LNCAP (cell line): ENCODE results near the gene EPB41L4B.

ENCODE experiments used
- TF ChIP-seq, protein P1 (sequence below): fragments of 450-650 bp; IDR thresholded peaks from 2 replicates; pipeline ENCODE4 v1.5.1; 2017; ENCODE audit warnings: mild to moderate bottlenecking

Gene EPB41L4B

DNA sequence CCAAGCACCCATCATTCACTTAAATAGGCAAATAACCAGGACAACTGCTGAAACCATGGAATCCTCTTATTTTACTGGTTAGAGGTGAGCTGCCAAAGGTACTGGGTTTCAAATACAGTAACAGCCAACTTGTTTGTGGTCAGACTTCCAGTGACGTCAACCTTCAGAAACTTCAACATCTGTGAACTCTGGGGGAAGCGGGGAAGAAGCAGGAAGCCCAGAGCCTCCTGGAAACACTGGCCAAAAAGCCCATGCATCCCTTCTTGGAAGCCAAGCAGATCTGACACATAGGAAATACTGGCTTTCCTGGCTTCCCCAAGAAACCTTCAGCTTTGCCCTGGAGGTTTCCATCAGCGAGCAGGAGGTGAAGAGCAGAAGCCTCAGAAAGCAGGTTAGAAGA is 148.9 kb downstream of the EPB41L4B start:
- TF ChIP-seq, protein P1, sequence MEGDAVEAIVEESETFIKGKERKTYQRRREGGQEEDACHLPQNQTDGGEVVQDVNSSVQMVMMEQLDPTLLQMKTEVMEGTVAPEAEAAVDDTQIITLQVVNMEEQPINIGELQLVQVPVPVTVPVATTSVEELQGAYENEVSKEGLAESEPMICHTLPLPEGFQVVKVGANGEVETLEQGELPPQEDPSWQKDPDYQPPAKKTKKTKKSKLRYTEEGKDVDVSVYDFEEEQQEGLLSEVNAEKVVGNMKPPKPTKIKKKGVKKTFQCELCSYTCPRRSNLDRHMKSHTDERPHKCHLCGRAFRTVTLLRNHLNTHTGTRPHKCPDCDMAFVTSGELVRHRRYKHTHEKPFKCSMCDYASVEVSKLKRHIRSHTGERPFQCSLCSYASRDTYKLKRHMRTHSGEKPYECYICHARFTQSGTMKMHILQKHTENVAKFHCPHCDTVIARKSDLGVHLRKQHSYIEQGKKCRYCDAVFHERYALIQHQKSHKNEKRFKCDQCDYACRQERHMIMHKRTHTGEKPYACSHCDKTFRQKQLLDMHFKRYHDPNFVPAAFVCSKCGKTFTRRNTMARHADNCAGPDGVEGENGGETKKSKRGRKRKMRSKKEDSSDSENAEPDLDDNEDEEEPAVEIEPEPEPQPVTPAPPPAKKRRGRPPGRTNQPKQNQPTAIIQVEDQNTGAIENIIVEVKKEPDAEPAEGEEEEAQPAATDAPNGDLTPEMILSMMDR, result no peak

DNA sequence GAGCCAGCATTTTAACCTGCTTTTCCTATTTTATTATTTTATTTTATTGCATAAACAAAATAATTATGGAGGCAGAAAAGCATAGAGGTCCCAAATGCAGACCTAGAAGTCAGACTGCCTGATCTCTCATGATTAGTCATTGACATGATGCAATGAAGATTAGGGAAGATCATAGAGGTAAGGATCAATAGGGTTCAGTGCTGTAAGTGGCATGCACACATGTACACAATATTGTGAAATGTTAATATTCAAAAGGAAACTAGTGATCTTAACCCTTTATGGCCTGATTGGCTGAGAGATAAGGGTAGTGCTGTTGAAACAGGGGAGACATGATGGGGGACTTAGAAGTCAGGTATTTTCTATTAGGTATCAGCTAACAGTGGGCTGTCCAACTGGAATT is 152.7 kb downstream of the EPB41L4B start:
- TF ChIP-seq, protein P1, result no peak

DNA sequence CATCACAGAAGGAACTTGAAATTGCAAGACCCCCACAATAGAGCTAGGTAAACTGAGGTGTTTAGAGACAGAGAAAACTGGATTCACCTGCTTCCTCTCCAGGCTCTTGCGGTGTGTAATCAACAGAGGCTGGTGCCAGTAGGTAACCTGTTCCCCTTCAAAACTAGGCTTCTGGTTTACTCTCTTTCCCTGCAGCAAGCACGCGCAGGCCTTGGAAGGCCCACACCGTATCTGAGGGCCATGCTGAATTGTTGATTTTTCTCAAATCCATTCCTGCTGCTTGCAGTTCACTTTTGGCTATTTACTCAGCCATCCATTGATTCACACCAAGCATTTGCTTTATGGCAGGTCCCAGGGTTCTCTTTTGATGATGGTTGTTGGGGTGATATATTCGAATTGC is 153.1 kb downstream of the EPB41L4B start:
- TF ChIP-seq, protein P1, result no peak

DNA sequence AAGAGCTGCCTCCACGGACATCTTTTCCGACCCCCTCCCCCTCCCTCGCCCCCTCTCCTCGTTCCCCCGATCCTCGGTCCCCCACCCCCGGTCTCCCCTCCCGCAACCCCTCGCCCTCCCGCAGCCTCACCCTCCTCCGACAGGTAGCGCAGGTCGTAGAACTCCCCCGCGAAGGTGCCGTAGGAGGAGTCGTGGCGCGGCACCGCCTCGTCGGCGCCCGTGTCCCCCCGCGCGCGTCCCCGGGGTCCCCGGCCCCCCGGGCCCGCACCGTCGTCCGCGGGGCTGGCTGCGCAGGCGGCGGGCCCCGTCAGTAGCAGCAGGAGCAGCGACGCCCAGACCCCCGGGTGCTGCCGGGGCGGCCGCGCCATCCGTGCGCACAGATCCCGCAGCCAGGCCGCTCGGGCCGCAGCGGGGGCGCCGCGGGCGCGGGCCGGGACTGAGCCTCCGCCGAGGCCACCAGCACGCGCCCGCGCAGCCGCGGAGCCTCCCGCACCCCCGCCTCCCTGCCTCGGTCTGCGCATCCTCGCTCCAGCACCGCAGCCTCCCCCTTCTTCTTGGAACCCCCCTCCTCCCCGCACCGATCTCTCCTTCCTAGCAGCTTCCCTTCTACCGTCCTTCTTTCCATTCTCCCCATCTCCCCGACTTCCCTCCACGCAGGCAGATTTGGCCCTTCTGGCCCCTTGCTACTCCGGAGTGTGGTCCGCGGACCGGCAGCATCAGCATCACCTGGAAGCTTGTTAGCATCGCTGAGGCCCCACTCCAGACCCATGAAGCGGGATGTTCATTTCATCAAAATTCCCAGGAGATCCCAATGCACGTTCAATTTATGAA is 153.9 kb downstream of the EPB41L4B start, which contains the start of gene FRRS1L:
Gene FRRS1L (minus strand): TSS at position 479 of the 831 bp plus-strand sequence. CDS start 111 bp downstream, at position 368.
- TF ChIP-seq, protein P1, result no peak

DNA sequence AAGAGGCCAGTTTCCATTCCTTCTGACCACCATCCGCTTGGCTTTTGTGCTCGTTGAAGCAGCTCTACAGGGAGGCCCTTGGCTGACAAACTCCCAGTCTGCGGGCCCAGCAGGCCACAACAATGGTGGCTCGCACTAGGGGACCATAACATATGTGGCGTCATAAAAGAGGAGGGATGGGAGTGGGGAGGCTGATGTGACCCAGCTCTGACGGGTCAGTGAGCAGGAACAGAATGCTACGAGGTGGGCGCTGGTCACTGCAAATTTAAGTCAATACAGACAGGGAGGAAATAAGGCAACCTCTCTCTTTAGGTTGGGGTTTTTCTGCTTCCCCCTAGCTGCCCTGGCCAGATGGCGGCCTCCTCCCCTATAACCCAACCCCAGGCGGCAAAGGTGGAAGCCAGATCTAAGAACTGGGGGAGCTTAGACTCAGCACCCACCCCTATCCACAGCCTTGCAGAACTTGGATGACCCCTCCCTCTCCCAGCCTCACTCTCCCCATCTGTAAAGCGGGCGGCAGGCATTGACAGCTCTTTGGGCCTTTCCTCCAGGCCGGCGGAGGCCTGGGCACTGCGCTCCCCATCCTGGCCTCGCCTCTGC is 154.6 kb downstream of the EPB41L4B start:
- TF ChIP-seq, protein P1, result no peak

DNA sequence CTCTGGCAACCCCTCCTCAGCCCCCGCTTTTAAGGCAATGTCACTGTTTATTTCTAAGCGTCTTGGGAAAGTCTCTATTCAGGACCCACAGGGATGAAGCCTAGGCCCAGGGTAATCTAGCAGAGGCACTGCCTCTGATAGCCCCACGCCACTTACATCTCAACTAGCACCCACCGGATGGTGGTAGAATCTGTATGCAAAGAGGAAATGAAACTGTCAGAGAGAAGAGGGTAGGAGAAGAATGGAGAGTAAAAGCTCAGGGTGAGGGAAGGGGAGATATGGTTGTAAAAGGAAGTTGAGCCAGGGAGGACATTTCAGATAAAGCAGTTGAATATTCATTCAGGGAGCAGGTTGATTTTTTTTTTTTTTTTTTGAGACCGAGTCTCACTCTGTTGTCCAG is 156.8 kb downstream of the EPB41L4B start:
- TF ChIP-seq, protein P1, result no peak

DNA sequence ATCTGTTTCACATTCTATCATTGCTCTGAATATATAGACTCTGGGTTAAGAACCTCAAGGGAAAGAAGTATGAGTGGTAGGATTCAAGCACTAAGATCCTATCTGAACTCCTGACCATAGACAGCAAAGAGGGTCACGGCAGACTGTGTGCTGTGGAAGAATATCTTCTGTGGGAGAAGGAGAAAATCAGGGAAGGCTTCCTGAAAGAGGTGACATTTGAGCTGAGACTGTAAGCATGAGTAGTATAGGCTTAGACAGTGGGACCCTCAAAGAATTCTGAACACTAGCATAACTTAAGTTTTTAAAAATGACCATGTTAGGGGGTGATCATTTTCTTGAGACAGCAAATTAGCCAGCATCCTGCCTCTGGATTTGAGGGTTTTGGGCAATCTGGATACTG is 157.7 kb downstream of the EPB41L4B start:
- TF ChIP-seq, protein P1, result no peak
